ENCODE measurements around the gene CD48.

CD48 gene

DNA sequence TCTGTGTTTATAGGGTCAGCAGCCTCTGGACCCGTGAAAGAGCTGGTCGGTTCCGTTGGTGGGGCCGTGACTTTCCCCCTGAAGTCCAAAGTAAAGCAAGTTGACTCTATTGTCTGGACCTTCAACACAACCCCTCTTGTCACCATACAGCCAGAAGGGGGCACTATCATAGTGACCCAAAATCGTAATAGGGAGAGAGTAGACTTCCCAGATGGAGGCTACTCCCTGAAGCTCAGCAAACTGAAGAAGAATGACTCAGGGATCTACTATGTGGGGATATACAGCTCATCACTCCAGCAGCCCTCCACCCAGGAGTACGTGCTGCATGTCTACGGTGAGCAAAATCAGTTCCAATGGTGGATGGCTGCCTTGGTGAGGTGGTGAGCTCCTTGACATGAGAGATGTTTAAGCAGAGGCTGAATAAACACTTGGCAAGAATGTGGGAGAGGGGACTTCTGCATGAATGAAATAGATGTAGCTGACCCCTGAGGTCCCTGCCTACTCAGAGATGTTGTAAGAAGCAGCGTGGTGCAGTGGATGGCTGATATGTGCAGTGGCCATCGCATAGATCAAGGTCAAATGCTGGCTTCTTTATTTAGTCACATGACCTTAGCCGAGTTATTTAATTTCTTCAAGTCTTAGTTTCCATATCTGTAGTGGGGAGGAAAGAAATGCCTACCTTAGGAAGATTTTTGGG is 36.7 kb upstream of the CD48 start:
- no peak overlapping the region for H3K4me3 ChIP-seq (ENCODE audit: low read length, poor library complexity, severe bottlenecking)
- H2AFZ ChIP-seq (ENCODE audit: low read length): no peak overlapping the region
- H3K9me2 ChIP-seq (replicated peaks; ENCODE audit: low read depth, low read length): no peaks in the 10 kb centered on the region
- no peaks in the 10 kb centered on the region for H3K36me3 ChIP-seq (ENCODE audit: insufficient read depth, low read length)
- no peaks in the 10 kb centered on the region for H3F3A ChIP-seq (ENCODE audit: low read depth)
- H3K9ac ChIP-seq (ENCODE audit: low read depth, low read length, poor library complexity, severe bottlenecking): no peak overlapping the region
- H3K27me3 ChIP-seq (ENCODE audit: insufficient read depth, low read length, poor library complexity, severe bottlenecking): no peaks in the 10 kb centered on the region
- H3K9me3 ChIP-seq (ENCODE audit: insufficient read depth, low read depth, low read length): no peaks in the 10 kb centered on the region
- no peak overlapping the region for H3K4me2 ChIP-seq (ENCODE audit: low read depth, low read length, poor library complexity, severe bottlenecking)
- peak; percentile 68 for TF ChIP-seq CTCF (conservative IDR thresholded peaks at IDR 0.05; ENCODE audit: low read length)
- TF ChIP-seq EZH2phosphoT487 (IDR thresholded peaks at IDR 0.05; ENCODE audit: borderline replicate concordance): no peak
- no peaks in the 10 kb centered on the region for H3K4me1 ChIP-seq (ENCODE audit: insufficient read depth, low read length, poor library complexity, severe bottlenecking)
- no peaks in the 10 kb centered on the region for H3K79me2 ChIP-seq (ENCODE audit: insufficient read depth, low read length)
- H4K20me1 ChIP-seq (ENCODE audit: insufficient read depth, low read length, poor library complexity, severe bottlenecking): no peaks in the 10 kb centered on the region

- H3K9ac ChIP-seq (ENCODE audit: low read depth, low read length, poor library complexity, severe bottlenecking): no peak overlapping the region
- H4K20me1 ChIP-seq (ENCODE audit: insufficient read depth, low read length, poor library complexity, severe bottlenecking): no peaks in the 10 kb centered on the region
- H3K9me2 ChIP-seq (replicated peaks; ENCODE audit: low read depth, low read length): no peaks in the 10 kb centered on the region
- H3K4me2 ChIP-seq (ENCODE audit: low read depth, low read length, poor library complexity, severe bottlenecking): no peak overlapping the region
- H3K9me3 ChIP-seq (ENCODE audit: insufficient read depth, low read depth, low read length): no peaks in the 10 kb centered on the region
- H3K79me2 ChIP-seq (ENCODE audit: insufficient read depth, low read length): no peaks in the 10 kb centered on the region
- H3K4me3 ChIP-seq (ENCODE audit: low read length, poor library complexity, severe bottlenecking): no peak overlapping the region
- no peaks in the 10 kb centered on the region for H3K4me1 ChIP-seq (ENCODE audit: insufficient read depth, low read length, poor library complexity, severe bottlenecking)
- no peaks in the 10 kb centered on the region for H3K27me3 ChIP-seq (ENCODE audit: insufficient read depth, low read length, poor library complexity, severe bottlenecking)
- TF ChIP-seq EZH2phosphoT487 (IDR thresholded peaks at IDR 0.05; ENCODE audit: borderline replicate concordance) (no peak), CTCF (conservative IDR thresholded peaks at IDR 0.05; ENCODE audit: low read length) (no peak)
- no peaks in the 10 kb centered on the region for H3F3A ChIP-seq (ENCODE audit: low read depth)
- no peaks in the 10 kb centered on the region for H3K36me3 ChIP-seq (ENCODE audit: insufficient read depth, low read length)
- no peak overlapping the region for H2AFZ ChIP-seq (ENCODE audit: low read length)
Observed at GRCh38 chr1:160747717-160748116, 36.1 kb upstream of the CD48 start.

- Histone ChIP-seq H3K9me3 (ENCODE audit: insufficient read depth, low read depth, low read length) (no peaks in the 10 kb centered on the region), H3K4me3 (ENCODE audit: low read length, poor library complexity, severe bottlenecking) (no peak overlapping the region), H3K4me2 (ENCODE audit: low read depth, low read length, poor library complexity, severe bottlenecking) (no peak overlapping the region), H3K9me2 (replicated peaks; ENCODE audit: low read depth, low read length) (no peaks in the 10 kb centered on the region), H3K9ac (ENCODE audit: low read depth, low read length, poor library complexity, severe bottlenecking) (no peak overlapping the region), H2AFZ (ENCODE audit: low read length) (no peak overlapping the region), H3K27me3 (ENCODE audit: insufficient read depth, low read length, poor library complexity, severe bottlenecking) (no peaks in the 10 kb centered on the region), H3F3A (ENCODE audit: low read depth) (no peaks in the 10 kb centered on the region), H3K4me1 (ENCODE audit: insufficient read depth, low read length, poor library complexity, severe bottlenecking) (no peaks in the 10 kb centered on the region), H4K20me1 (ENCODE audit: insufficient read depth, low read length, poor library complexity, severe bottlenecking) (no peaks in the 10 kb centered on the region), H3K36me3 (ENCODE audit: insufficient read depth, low read length) (no peaks in the 10 kb centered on the region), H3K79me2 (ENCODE audit: insufficient read depth, low read length) (no peaks in the 10 kb centered on the region)
- TF ChIP-seq CTCF (conservative IDR thresholded peaks at IDR 0.05; ENCODE audit: low read length) (no peak), EZH2phosphoT487 (IDR thresholded peaks at IDR 0.05; ENCODE audit: borderline replicate concordance) (no peak)
Observed at GRCh38 chr1:160746836-160747500, 35.3 kb upstream of the CD48 start.
